ENCODE measurements around the gene TSSK3.

TSSK3 gene

GRCh38 chr1:32393136-32393535 lies 30.8 kb downstream of the TSSK3 start:
- peaks cover 21 to 49% of the 10 kb centered on the region in 2 donors for H3K36me3 ChIP-seq (replicated peaks in 1 of 2; ENCODE audit: control insufficient read depth in 2 of 2, insufficient read depth in 2 of 2, low read length in 2 of 2)
- H2BK15ac ChIP-seq (ENCODE audit: low read length): no peak overlapping the region
- peak overlapping the region; percentile 35 for H3K4me2 ChIP-seq (ENCODE audit: insufficient read depth, low read length, poor library complexity, severe bottlenecking)
- H3K4me1 ChIP-seq (ENCODE audit: control insufficient read depth in 2 of 2, insufficient read depth in 1 of 2, low read depth in 1 of 2, low read length in 2 of 2): peaks cover 4% of the 10 kb centered on the region in 2 donors
- no peak overlapping the region for H3K9ac ChIP-seq (ENCODE audit: low read depth, low read length, poor library complexity)
- no peak overlapping the region for H2AK5ac ChIP-seq (ENCODE audit: low read depth, low read length)
- peaks cover 0 to 2% of the 10 kb centered on the region in 2 donors for H3K9me3 ChIP-seq (replicated peaks in 1 of 2; ENCODE audit: control insufficient read depth in 2 of 2, insufficient read depth in 1 of 2, low read depth in 1 of 2, low read length in 2 of 2)
- WGBS, 2 donors (ENCODE audit: extremely low coverage in 2 of 2, insufficient read length in 2 of 2, insufficient replicate concordance in 1 of 2): no CpG with 5 or more reads among the region's 1 CpG
- H2AFZ ChIP-seq (ENCODE audit: low read length): no peak overlapping the region
- no peak overlapping the region for H4K91ac ChIP-seq (ENCODE audit: low read depth, low read length, poor library complexity)
- H3K79me1 ChIP-seq (ENCODE audit: low read depth, low read length): peaks cover 7% of the 10 kb centered on the region
- H3K4ac ChIP-seq (ENCODE audit: low read length): no peak overlapping the region
- H2BK5ac ChIP-seq (ENCODE audit: low read length): no peak overlapping the region
- no peak overlapping the region for H3K14ac ChIP-seq (ENCODE audit: low read length)
- H4K8ac ChIP-seq (ENCODE audit: low read depth, low read length): no peak overlapping the region
- H2BK120ac ChIP-seq (ENCODE audit: low read depth, low read length): no peak overlapping the region
- H3K18ac ChIP-seq (ENCODE audit: low read length): no peak overlapping the region
- H3K23ac ChIP-seq (ENCODE audit: low read depth, low read length, poor library complexity): no peak overlapping the region
- H3K27me3 ChIP-seq (ENCODE audit: control insufficient read depth in 3 of 3, insufficient read depth in 3 of 3, low read depth in 1 of 3, low read length in 3 of 3): no peaks in the 10 kb centered on the region
- no peak for DNase-seq (ENCODE audit: low spot score)
- H3K4me3 ChIP-seq (ENCODE audit: low read length in 2 of 2): peak overlapping the region in 1 of 2 donors; percentile 78
- no peak overlapping the region for H3K27ac ChIP-seq (replicated peaks; ENCODE audit: low read length)
- H2BK12ac ChIP-seq (ENCODE audit: low read length): no peak overlapping the region

- H2BK12ac ChIP-seq (ENCODE audit: low read length): no peak overlapping the region
- H3K4me3 ChIP-seq (ENCODE audit: low read length in 2 of 2): peak overlapping the region; percentile 78 to 97
- H2AFZ ChIP-seq (ENCODE audit: low read length): peak overlapping the region; percentile 83
- peak overlapping the region; percentile 95 for H3K9ac ChIP-seq (ENCODE audit: low read depth, low read length, poor library complexity)
- peak overlapping the region; percentile 77 for H3K14ac ChIP-seq (ENCODE audit: low read length)
- H3K27ac ChIP-seq (replicated peaks; ENCODE audit: low read length): no peak overlapping the region
- H3K36me3 ChIP-seq (replicated peaks in 1 of 2; ENCODE audit: control insufficient read depth in 2 of 2, insufficient read depth in 2 of 2, low read length in 2 of 2): peaks cover 18 to 42% of the 10 kb centered on the region in 2 donors
- no peak overlapping the region for H4K8ac ChIP-seq (ENCODE audit: low read depth, low read length)
- no peak overlapping the region for H4K91ac ChIP-seq (ENCODE audit: low read depth, low read length, poor library complexity)
- peak overlapping the region; percentile 58 for H3K18ac ChIP-seq (ENCODE audit: low read length)
- H3K4me2 ChIP-seq (ENCODE audit: insufficient read depth, low read length, poor library complexity, severe bottlenecking): peak overlapping the region; percentile 79
- H3K4me1 ChIP-seq (ENCODE audit: control insufficient read depth in 2 of 2, insufficient read depth in 1 of 2, low read depth in 1 of 2, low read length in 2 of 2): peaks cover 4% of the 10 kb centered on the region in 2 donors
- peaks cover 7% of the 10 kb centered on the region for H3K79me1 ChIP-seq (ENCODE audit: low read depth, low read length)
- H3K4ac ChIP-seq (ENCODE audit: low read length): no peak overlapping the region
- H2BK5ac ChIP-seq (ENCODE audit: low read length): peak overlapping the region; percentile 56
- no CpG with 5 or more reads among the region's 15 CpGs for WGBS, 2 donors (ENCODE audit: extremely low coverage in 2 of 2, insufficient read length in 2 of 2, insufficient replicate concordance in 1 of 2)
- no peaks in the 10 kb centered on the region for H3K27me3 ChIP-seq (ENCODE audit: control insufficient read depth in 3 of 3, insufficient read depth in 3 of 3, low read depth in 1 of 3, low read length in 3 of 3)
- no peak for DNase-seq (ENCODE audit: low spot score)
- H2AK5ac ChIP-seq (ENCODE audit: low read depth, low read length): no peak overlapping the region
- H3K9me3 ChIP-seq (replicated peaks in 1 of 2; ENCODE audit: control insufficient read depth in 2 of 2, insufficient read depth in 1 of 2, low read depth in 1 of 2, low read length in 2 of 2): peaks cover 0 to 2% of the 10 kb centered on the region in 2 donors
- no peak overlapping the region for H2BK15ac ChIP-seq (ENCODE audit: low read length)
- no peak overlapping the region for H2BK120ac ChIP-seq (ENCODE audit: low read depth, low read length)
- H3K23ac ChIP-seq (ENCODE audit: low read depth, low read length, poor library complexity): peak overlapping the region; percentile 8
These were observed 31.4 kb downstream of the TSSK3 start for GRCh38 chr1:32393832-32394140.

GRCh38 chr1:32394141-32394889 lies 32.0 kb downstream of the TSSK3 start, which contains the start of gene BSDC1:
Gene BSDC1 (minus strand): TSS chr1:32394441. CDS start chr1:32394414, 27 bp downstream.
- H2AFZ ChIP-seq (ENCODE audit: low read length): peak within 1 kb of the TSS; percentile 83
- H4K8ac ChIP-seq (ENCODE audit: low read depth, low read length): no peak within 1 kb of the TSS
- no peak within 1 kb of the TSS for H2BK15ac ChIP-seq (ENCODE audit: low read length)
- H3K4me1 ChIP-seq (ENCODE audit: control insufficient read depth in 2 of 2, insufficient read depth in 1 of 2, low read depth in 1 of 2, low read length in 2 of 2): peaks cover 4% of the 10 kb centered on the region in 2 donors
- no peaks in the 10 kb centered on the region for H3K27me3 ChIP-seq (ENCODE audit: control insufficient read depth in 3 of 3, insufficient read depth in 3 of 3, low read depth in 1 of 3, low read length in 3 of 3)
- H3K23ac ChIP-seq (ENCODE audit: low read depth, low read length, poor library complexity): peak within 1 kb of the TSS; percentile 8
- H2BK12ac ChIP-seq (ENCODE audit: low read length): no peak within 1 kb of the TSS
- no peak within 1 kb of the TSS for H2BK120ac ChIP-seq (ENCODE audit: low read depth, low read length)
- H3K27ac ChIP-seq (replicated peaks; ENCODE audit: low read length): peak within 1 kb of the TSS; percentile 97
- peak; percentile 100 for DNase-seq (ENCODE audit: low spot score)
- WGBS, 2 donors (ENCODE audit: extremely low coverage in 2 of 2, insufficient read length in 2 of 2, insufficient replicate concordance in 1 of 2): no CpG with 5 or more reads among the region's 48 CpGs
- peak within 1 kb of the TSS; percentile 95 for H3K9ac ChIP-seq (ENCODE audit: low read depth, low read length, poor library complexity)
- peaks cover 0 to 2% of the 10 kb centered on the region in 2 donors for H3K9me3 ChIP-seq (replicated peaks in 1 of 2; ENCODE audit: control insufficient read depth in 2 of 2, insufficient read depth in 1 of 2, low read depth in 1 of 2, low read length in 2 of 2)
- no peak within 1 kb of the TSS for H4K91ac ChIP-seq (ENCODE audit: low read depth, low read length, poor library complexity)
- peaks cover 7% of the 10 kb centered on the region for H3K79me1 ChIP-seq (ENCODE audit: low read depth, low read length)
- H3K36me3 ChIP-seq (replicated peaks in 1 of 2; ENCODE audit: control insufficient read depth in 2 of 2, insufficient read depth in 2 of 2, low read length in 2 of 2): peaks cover 17 to 39% of the 10 kb centered on the region in 2 donors
- peak within 1 kb of the TSS; percentile 77 for H3K14ac ChIP-seq (ENCODE audit: low read length)
- peak within 1 kb of the TSS; percentile 58 for H3K18ac ChIP-seq (ENCODE audit: low read length)
- H3K4me3 ChIP-seq (ENCODE audit: low read length in 2 of 2): peak within 1 kb of the TSS; percentile 78 to 97
- peak within 1 kb of the TSS; percentile 79 for H3K4me2 ChIP-seq (ENCODE audit: insufficient read depth, low read length, poor library complexity, severe bottlenecking)
- peak within 1 kb of the TSS; percentile 56 for H2BK5ac ChIP-seq (ENCODE audit: low read length)
- no peak within 1 kb of the TSS for H3K4ac ChIP-seq (ENCODE audit: low read length)
- H2AK5ac ChIP-seq (ENCODE audit: low read depth, low read length): no peak within 1 kb of the TSS

GRCh38 chr1:32394890-32395432 lies 32.6 kb downstream of the TSSK3 start:
- Histone ChIP-seq H3K27ac (replicated peaks; ENCODE audit: low read length) (peak overlapping the region; percentile 97), H3K4me3 (ENCODE audit: low read length in 2 of 2) (peak overlapping the region; percentile 78 to 83), H4K8ac (ENCODE audit: low read depth, low read length) (no peak overlapping the region), H3K4me1 (ENCODE audit: control insufficient read depth in 2 of 2, insufficient read depth in 1 of 2, low read depth in 1 of 2, low read length in 2 of 2) (peaks cover 4% of the 10 kb centered on the region in 2 donors), H3K79me1 (ENCODE audit: low read depth, low read length) (peaks cover 7% of the 10 kb centered on the region), H3K18ac (ENCODE audit: low read length) (peak overlapping the region; percentile 25), H4K91ac (ENCODE audit: low read depth, low read length, poor library complexity) (no peak overlapping the region), H3K14ac (ENCODE audit: low read length) (no peak overlapping the region), H2AK5ac (ENCODE audit: low read depth, low read length) (no peak overlapping the region), H2BK15ac (ENCODE audit: low read length) (no peak overlapping the region), H3K27me3 (ENCODE audit: control insufficient read depth in 3 of 3, insufficient read depth in 3 of 3, low read depth in 1 of 3, low read length in 3 of 3) (no peaks in the 10 kb centered on the region), H3K9ac (ENCODE audit: low read depth, low read length, poor library complexity) (peak overlapping the region; percentile 78), H2BK12ac (ENCODE audit: low read length) (no peak overlapping the region), H3K4me2 (ENCODE audit: insufficient read depth, low read length, poor library complexity, severe bottlenecking) (peak overlapping the region; percentile 72), H3K23ac (ENCODE audit: low read depth, low read length, poor library complexity) (no peak overlapping the region), H3K9me3 (replicated peaks in 1 of 2; ENCODE audit: control insufficient read depth in 2 of 2, insufficient read depth in 1 of 2, low read depth in 1 of 2, low read length in 2 of 2) (peaks cover 0 to 2% of the 10 kb centered on the region in 2 donors), H2AFZ (ENCODE audit: low read length) (peak overlapping the region; percentile 81), H3K36me3 (replicated peaks in 1 of 2; ENCODE audit: control insufficient read depth in 2 of 2, insufficient read depth in 2 of 2, low read length in 2 of 2) (peaks cover 14 to 32% of the 10 kb centered on the region in 2 donors), H2BK5ac (ENCODE audit: low read length) (no peak overlapping the region), H3K4ac (ENCODE audit: low read length) (no peak overlapping the region), H2BK120ac (ENCODE audit: low read depth, low read length) (no peak overlapping the region)
- no peak for DNase-seq (ENCODE audit: low spot score)
- no CpG with 5 or more reads among the region's 14 CpGs for WGBS, 2 donors (ENCODE audit: extremely low coverage in 2 of 2, insufficient read length in 2 of 2, insufficient replicate concordance in 1 of 2)

All from neuronal stem cell (in vitro differentiated cells).